Measurements from ENCODE around the gene SNX20.

Gene SNX20

GRCh38 chr16:50632927-50633800, 47.9 kb downstream of the SNX20 start:
- no peak for DNase-seq

- DNase-seq, result no peak
Measured at GRCh38 chr16:50631985-50632576, 49.0 kb downstream of the SNX20 start.

- DNase-seq, result no peak
Measured at GRCh38 chr16:50631249-50631984, 49.7 kb downstream of the SNX20 start.

- DNase-seq, result no peak
Measured at GRCh38 chr16:50630394-50631020, 50.6 kb downstream of the SNX20 start.

- no peak for DNase-seq
Measured at GRCh38 chr16:50629334-50629733, 51.8 kb downstream of the SNX20 start.

- no peak for DNase-seq
Measured at GRCh38 chr16:50628156-50628802, 52.8 kb downstream of the SNX20 start.

GRCh38 chr16:50627419-50627818, 53.7 kb downstream of the SNX20 start:
- no peak for DNase-seq

GRCh38 chr16:50626868-50627267, 54.2 kb downstream of the SNX20 start:
- DNase-seq, result no peak

GRCh38 chr16:50625374-50625773, 55.7 kb downstream of the SNX20 start:
- no peak for DNase-seq

GRCh38 chr16:50624449-50624970, 56.6 kb downstream of the SNX20 start:
- no peak for DNase-seq

GRCh38 chr16:50622643-50623369, 58.3 kb downstream of the SNX20 start:
- DNase-seq, result no peak

GRCh38 chr16:50622029-50622428, 59.1 kb downstream of the SNX20 start:
- no peak for DNase-seq

All from NCI-H1105 treated with DMSO at 0.1 percent for 48 hours (cell line).